ENCODE results near the gene SPANXA1.
"Not testable (repeated sequence)": the region's sequence is repeated elsewhere in the genome, so short reads cannot be mapped to it uniquely, and the experiment has no call there.

The SPANXA1 gene, protein sequence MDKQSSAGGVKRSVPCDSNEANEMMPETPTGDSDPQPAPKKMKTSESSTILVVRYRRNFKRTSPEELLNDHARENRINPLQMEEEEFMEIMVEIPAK

DNA sequence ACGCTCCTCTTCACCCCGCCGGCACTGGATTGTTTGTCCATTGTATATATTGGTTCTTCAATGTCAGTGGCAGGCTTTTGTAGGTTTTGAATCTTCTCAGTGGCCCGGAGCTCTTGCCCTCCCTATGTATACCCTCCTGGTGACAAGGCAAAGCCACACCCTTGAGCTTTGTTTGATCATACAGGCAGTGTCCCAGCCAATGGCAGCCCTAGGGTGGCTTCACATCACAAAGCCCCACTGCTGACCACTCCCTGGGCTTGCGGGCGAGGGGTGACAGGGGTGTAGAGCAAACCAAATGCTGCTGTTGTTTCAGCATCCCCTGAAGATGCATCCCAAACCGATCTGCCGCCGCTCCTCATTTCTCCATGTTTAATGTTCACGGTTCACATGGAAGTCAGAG, at the start of gene SPANXA1:
Gene SPANXA1 (minus strand): TSS at position 101 of the 400 bp plus-strand sequence. CDS start 60 bp downstream, at position 41.
- not testable (repeated sequence) for DNase-seq

DNA sequence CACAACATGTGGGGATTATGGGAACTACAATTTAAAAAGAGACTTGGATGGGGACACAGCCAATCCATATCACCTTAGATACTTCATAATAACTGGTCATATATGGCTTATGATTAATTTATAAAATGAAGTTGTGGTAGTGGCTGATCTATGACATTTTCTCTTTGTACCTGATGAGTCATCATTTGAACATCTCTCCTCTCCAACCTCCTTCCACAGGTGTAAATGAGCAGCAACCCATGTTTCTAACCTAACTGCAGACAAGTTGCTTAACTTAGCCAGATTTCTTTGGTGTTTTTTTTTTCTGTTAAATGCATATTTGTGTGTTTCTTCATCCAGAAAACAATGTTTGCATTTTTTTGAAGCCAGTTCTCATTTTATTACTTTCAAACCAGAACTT, 47.6 kb upstream of the SPANXA1 start:
- DNase-seq, result no peak

DNA sequence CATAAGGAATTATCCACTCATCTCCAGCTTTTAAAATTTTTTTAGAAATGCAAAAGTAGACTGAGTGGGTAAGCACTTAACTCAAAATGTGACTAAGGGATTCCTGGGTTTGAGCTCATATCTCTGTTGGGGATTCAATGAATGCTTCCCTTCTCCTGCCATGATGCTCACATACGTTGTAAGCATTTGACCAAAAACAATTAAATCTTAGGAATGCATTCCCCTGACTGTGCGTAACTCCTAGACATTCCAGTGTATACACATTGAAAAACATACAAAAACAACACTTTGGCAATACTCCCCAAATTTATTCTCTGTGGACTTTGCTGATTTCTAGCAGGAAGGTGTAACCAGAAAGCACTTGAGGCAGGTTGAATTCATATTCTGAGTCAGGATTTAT, 34.8 kb upstream of the SPANXA1 start:
- no peak for DNase-seq

DNA sequence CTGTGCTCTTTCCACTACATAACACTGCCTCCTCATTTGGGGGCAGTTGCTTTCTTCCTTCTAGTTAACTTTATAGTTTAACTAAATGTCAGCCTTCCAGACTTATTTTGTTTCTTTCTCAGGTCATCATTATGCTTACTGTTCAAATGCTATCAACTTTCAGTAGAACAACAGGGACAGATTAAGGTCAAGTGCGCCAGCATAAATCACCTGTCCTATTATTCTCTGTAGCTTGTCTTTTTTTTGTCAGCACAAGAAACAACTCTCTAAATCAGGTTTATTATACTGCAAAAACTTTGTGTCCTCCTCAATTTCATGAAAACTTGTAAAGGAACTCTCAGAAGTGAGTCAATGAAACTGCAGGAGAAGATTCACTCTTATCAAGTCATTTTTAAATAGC, 24.6 kb upstream of the SPANXA1 start:
- no peak for DNase-seq

DNA sequence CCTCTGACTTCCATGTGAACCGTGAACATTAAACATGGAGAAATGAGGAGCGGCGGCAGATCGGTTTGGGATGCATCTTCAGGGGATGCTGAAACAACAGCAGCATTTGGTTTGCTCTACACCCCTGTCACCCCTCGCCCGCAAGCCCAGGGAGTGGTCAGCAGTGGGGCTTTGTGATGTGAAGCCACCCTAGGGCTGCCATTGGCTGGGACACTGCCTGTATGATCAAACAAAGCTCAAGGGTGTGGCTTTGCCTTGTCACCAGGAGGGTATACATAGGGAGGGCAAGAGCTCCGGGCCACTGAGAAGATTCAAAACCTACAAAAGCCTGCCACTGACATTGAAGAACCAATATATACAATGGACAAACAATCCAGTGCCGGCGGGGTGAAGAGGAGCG, 4.9 kb upstream of the SPANXA1 start, which contains the start of gene SPANXA2:
Gene SPANXA2 (plus strand): TSS at position 301 of the 400 bp plus-strand sequence. CDS start 60 bp downstream, at position 361.
- DNase-seq, result not testable (repeated sequence)

DNA sequence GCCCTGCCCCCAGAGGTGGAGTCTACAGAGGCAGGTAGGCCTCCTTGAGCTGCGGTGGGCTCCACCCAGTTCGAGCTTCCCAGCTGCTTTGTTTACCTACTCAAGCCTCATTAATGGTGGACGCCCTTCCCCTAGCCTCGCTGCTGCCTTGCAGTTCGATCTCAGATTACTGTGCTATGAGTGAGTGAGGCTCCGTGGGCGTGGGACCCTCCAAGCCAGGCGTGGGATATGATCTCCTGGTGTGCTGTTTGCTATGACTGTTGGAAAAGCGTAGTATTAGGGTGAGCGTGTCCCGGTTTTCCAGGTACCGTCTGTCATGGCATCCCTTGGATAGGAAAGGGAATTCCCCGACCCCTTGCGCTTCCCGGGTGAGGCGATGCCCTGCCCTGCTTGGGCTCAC, 42.0 kb downstream of the SPANXA1 start:
- not testable (repeated sequence) for DNase-seq
